Astrocyte of the spinal cord (primary cell): ENCODE data around the gene CD38.
A peak's percentile ranks its signal among the peaks of the same experiment; 100 is the strongest.

Experiments
- DNase-seq: peaks from one replicate; pipeline ENCODE4 v3.0.0; 2011; ENCODE audit warnings: low read depth, low spot score
- H3K4me3 ChIP-seq: 2 replicates; pipeline ENCODE4 v1.5.1; 2011; ENCODE audit warnings: low read depth, mild to moderate bottlenecking, low read length, moderate library complexity
- in situ Hi-C: cut with HindIII; loops from 2 replicates; pipeline ENCODE4 v1.10.0; 2017; ENCODE audit warnings: low sequenced_read_pairs
- TF ChIP-seq, protein P1 (sequence below): IDR thresholded peaks from 2 replicates; pipeline ENCODE4 v1.5.1; 2012; ENCODE audit warnings: low read depth, mild to moderate bottlenecking, low read length, inconsistent platforms

Gene CD38

DNA sequence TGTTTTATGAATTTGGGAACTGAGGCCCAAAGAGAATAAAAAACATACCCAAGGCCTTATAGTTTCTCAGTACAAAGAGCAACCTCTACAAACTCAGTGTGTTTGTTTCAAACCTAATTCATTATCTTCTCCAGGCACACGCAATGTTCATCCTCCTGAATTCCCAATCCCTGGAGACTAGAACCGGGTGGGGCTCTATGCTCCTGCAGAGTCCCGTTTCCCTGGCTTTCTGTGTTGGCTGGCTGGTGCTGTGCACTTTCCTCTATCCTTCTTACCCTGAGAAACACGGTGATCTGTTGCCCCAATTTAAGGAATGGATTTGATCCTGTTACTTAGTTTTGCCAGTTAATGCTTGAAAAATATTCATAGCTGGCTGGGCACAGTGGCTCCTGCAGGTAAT, 96.5 kb downstream of the CD38 start:
- H3K4me3 ChIP-seq, result no peak overlapping the region
- TF ChIP-seq, protein P1, sequence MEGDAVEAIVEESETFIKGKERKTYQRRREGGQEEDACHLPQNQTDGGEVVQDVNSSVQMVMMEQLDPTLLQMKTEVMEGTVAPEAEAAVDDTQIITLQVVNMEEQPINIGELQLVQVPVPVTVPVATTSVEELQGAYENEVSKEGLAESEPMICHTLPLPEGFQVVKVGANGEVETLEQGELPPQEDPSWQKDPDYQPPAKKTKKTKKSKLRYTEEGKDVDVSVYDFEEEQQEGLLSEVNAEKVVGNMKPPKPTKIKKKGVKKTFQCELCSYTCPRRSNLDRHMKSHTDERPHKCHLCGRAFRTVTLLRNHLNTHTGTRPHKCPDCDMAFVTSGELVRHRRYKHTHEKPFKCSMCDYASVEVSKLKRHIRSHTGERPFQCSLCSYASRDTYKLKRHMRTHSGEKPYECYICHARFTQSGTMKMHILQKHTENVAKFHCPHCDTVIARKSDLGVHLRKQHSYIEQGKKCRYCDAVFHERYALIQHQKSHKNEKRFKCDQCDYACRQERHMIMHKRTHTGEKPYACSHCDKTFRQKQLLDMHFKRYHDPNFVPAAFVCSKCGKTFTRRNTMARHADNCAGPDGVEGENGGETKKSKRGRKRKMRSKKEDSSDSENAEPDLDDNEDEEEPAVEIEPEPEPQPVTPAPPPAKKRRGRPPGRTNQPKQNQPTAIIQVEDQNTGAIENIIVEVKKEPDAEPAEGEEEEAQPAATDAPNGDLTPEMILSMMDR, result no peak
- in situ Hi-C loops, result no loop called here
- no peak for DNase-seq

- H3K4me3 ChIP-seq, result no peak overlapping the region
- in situ Hi-C loops, result no loop called here
- TF ChIP-seq, protein P1, result no peak
- DNase-seq, result no peak
Observed at GRCh38 chr4:15875663-15876460, 97.7 kb downstream of the CD38 start.

DNA sequence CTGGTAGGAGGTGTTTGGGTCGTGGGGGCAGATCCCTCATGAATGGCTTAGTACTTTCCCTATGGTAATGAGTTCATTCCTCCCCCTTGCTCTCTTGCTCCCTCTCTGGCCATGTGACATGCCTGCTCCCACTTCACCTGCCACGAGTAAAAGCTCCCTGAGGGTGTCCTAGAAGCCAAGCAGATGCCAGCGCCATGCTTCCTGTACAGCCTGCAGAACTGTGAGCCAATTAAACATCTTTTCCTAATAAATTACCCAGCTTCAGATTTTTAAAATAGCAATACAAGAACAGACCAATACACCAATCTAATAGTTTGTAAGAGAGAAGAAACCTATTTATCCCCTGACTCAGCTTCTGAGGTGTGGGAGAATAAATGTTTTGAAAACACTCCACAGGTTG, 99.9 kb downstream of the CD38 start:
- in situ Hi-C loops, result no loop called here
- DNase-seq, result no peak
- TF ChIP-seq, protein P1, result no peak
- no peak overlapping the region for H3K4me3 ChIP-seq

- DNase-seq, result no peak
- in situ Hi-C loops, result no loop called here
- H3K4me3 ChIP-seq, result no peak overlapping the region
- TF ChIP-seq, protein P1, result no peak
Observed at GRCh38 chr4:15881820-15882219, 103.7 kb downstream of the CD38 start.

GRCh38 chr4:15882675-15883086, 104.6 kb downstream of the CD38 start:
- DNase-seq, result peak; percentile 81
- TF ChIP-seq, protein P1, result peak; percentile 93
- H3K4me3 ChIP-seq, result no peak overlapping the region
- in situ Hi-C loops, result no loop called here

DNA sequence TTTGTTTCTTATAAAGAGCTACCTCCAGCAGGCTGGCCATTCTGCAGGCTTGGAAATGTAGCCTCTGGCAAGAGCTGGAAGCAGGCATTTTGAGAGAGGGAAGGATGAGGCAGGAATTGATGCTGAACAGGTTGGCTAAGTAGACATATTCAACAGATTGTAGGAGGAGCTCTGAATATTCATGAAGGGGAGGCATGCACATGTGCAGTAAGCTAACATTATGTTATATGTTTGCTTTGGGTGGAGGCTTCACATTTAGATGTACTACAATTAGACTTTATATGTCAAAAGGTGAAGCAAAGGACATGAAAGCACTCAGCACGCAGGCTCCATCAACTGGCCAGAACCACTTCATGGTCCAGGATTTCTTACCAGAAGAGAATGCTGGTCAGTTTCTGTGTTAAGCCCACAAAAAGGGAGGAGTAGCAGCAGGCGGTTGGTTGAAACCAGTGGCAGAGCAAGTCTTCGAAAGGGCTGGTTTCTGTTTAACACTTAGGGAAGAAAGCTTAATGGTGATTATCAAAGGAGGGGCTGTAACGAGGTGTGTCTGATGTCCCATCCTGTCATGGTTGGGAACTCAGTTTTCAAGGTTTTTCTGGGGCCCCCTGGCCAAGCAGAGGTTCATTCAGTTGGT, 105.6 kb downstream of the CD38 start:
- TF ChIP-seq, protein P1, result no peak
- in situ Hi-C loops, result no loop called here
- DNase-seq, result no peak
- H3K4me3 ChIP-seq, result no peak overlapping the region
